Measurements from ENCODE around the gene SLC26A11. TPM values are rescaled to one million over a fixed set of nuclear protein-coding genes. Genes with fewer than 3 reads are reported as not detected.

Gene SLC26A11
- total RNA-seq, 1 donor, result 12.2 TPM

GRCh38 chr17:80260069-80260535 lies 39.9 kb downstream of the SLC26A11 start:
- DNase-seq (ENCODE audit: low read depth), result peak; percentile 65

GRCh38 chr17:80260791-80261158 lies 40.5 kb downstream of the SLC26A11 start, which contains the start of gene RNF213:
Gene RNF213 (plus strand): TSS chr17:80260852. CDS start chr17:80263682, 2,830 bp downstream.
- peak within 1 kb of the TSS; percentile 81 for H3K4me3 ChIP-seq (ENCODE audit: low read depth, low read length)
- TF ChIP-seq CTCF (IDR thresholded peaks at IDR 0.05; ENCODE audit: insufficient read depth, low read length), result no peak
- no peak for DNase-seq (ENCODE audit: low read depth)

More at GRCh38 chr17:80260069-80260535, 39.9 kb downstream of the SLC26A11 start:
- peak overlapping the region; percentile 66 for H3K4me3 ChIP-seq (ENCODE audit: low read depth, low read length)
- TF ChIP-seq CTCF (IDR thresholded peaks at IDR 0.05; ENCODE audit: insufficient read depth, low read length), result no peak

- peak overlapping the region; percentile 81 for H3K4me3 ChIP-seq (ENCODE audit: low read depth, low read length)
- TF ChIP-seq CTCF (IDR thresholded peaks at IDR 0.05; ENCODE audit: insufficient read depth, low read length), result no peak
- DNase-seq (ENCODE audit: low read depth), result peak; percentile 50
Observed at GRCh38 chr17:80261159-80261894, 41.1 kb downstream of the SLC26A11 start.

- DNase-seq (ENCODE audit: low read depth), result no peak
- no peak for TF ChIP-seq CTCF (IDR thresholded peaks at IDR 0.05; ENCODE audit: insufficient read depth, low read length)
- peak overlapping the region; percentile 81 for H3K4me3 ChIP-seq (ENCODE audit: low read depth, low read length)
Observed at GRCh38 chr17:80261895-80262279, 41.7 kb downstream of the SLC26A11 start.

- no peak for TF ChIP-seq CTCF (IDR thresholded peaks at IDR 0.05; ENCODE audit: insufficient read depth, low read length)
- peak overlapping the region; percentile 81 for H3K4me3 ChIP-seq (ENCODE audit: low read depth, low read length)
- DNase-seq (ENCODE audit: low read depth), result no peak
Observed at GRCh38 chr17:80262291-80262690, 42.1 kb downstream of the SLC26A11 start.

GRCh38 chr17:80262775-80263244 lies 42.6 kb downstream of the SLC26A11 start:
- TF ChIP-seq CTCF (IDR thresholded peaks at IDR 0.05; ENCODE audit: insufficient read depth, low read length), result no peak
- DNase-seq (ENCODE audit: low read depth), result no peak
- H3K4me3 ChIP-seq (ENCODE audit: low read depth, low read length), result peak overlapping the region; percentile 81
